Smooth muscle cell of bladder (primary cell): ENCODE results near the gene OR51G1. TPM values are rescaled to one million over a fixed set of nuclear protein-coding genes. Genes with fewer than 3 reads are reported as not detected.

Experiments used
- total RNA-seq: library from RNA; depleted of rRNA; stranded (reverse); fragments of >200 nt; gene quantifications from 2 replicates; pipeline ENCODE4 v1.2.3, GENCODE V29; 2014

OR51G1 gene, protein sequence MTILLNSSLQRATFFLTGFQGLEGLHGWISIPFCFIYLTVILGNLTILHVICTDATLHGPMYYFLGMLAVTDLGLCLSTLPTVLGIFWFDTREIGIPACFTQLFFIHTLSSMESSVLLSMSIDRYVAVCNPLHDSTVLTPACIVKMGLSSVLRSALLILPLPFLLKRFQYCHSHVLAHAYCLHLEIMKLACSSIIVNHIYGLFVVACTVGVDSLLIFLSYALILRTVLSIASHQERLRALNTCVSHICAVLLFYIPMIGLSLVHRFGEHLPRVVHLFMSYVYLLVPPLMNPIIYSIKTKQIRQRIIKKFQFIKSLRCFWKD
- not detected in 2 replicates for total RNA-seq

DNA sequence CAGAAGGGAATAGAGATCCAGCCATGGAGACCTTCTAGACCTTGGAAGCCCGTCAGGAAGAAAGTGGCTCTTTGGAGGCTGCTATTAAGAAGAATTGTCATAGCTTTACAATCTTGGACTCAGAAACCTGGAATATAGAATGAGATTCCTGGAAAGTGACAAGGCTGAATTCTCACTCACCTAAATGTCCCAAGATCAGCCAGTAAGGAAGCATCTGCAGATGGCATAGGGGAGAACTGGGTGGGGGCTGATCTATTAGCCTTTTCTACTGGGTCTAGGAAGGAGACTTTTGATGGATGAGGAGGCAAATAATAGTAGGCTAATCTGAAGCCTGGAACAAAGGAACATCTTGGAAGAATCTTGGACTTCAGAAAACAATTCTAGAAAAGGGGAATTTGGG, at the start of gene OR51G1:
OR51G1 (minus strand) TSS at position 101 of the 400 bp plus-strand sequence; CDS start at position 101, 0 bp downstream.

DNA sequence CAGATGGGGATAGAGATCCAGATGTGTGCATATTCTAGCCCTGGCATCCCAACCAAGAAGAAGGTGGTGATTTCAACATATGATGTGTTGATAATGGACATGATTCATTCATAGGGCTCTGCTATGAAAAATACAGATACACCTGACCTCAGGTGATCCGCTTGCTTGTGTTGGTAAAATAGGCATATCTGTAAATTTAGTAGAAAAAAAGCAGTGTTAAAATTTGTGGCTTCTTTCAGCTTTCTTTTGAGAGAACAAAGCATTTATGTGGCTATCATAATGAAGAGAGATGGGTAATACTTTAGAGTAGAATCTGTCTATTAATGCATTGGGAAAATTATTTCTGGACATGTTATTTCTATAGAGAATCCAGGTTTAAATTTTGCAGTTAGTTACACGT, 31.5 kb upstream of the OR51G1 start, which contains the start of gene OR51A2:
OR51A2 (minus strand) TSS at position 101 of the 400 bp plus-strand sequence; CDS start at position 101, 0 bp downstream.

DNA sequence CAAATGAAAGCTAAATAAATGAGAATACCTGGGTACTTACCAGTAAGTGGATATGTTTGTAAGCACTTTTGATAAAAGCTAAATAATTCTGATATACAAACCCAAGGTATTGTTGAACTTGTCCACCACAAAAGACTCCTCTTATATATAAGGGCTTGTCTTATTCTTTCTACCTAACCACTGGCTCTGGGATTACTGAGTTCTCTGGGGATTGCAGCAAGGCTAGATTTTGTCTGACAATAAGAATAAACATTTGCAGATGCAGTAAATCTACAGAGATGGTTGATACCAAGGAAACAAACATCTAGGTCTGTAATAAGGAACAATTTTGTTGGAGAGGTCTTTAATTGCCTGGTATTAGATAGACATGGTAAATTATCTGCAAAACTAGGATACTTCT, 23.4 kb upstream of the OR51G1 start, which contains the start of gene OR51A4:
OR51A4 (minus strand) TSS at position 101 of the 400 bp plus-strand sequence. CDS start 505 bp downstream, outside the sequence.

DNA sequence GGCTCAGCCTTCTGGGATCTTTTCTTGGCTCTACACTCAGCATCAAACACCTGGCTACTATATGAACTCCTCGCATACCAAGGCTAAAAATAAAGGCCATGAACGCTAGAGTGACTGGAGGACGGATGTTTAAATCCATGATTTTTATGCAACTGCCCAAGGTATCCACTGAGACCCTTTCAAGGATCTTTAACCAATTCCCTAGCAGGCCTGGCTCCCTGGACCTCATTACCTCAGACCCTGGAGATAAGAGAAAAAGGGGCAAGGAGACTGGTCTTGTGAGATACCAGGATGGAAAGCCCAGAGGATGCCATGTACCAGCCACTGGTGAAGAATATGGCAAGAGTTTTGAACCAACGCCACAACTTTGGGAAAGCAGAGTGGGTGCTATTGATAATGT, 4.9 kb downstream of the OR51G1 start, which contains the start of gene OR51G2:
OR51G2 (minus strand) TSS at position 101 of the 400 bp plus-strand sequence. CDS start 3,687 bp downstream, outside the sequence.

DNA sequence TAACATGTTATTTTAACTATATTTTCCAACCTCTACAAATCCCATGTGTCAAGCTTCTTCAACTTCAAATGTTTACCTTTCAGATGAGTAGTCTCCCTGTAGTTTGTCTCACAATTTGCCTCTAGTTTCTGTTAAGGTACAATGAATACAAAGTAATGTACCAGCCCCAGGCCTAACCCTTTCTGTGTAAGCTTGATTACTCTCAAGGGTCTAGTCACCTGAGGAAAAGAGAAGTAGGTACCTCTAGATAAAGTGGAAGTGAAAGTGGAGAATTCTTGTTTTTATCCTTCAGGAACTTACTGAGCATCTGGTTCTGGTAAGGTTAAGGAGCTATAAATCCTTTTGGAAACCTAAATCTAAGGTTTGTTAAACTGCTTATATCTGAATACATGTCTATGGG, 20.7 kb downstream of the OR51G1 start, which contains the start of gene OR51A7:
OR51A7 (plus strand) TSS at position 300 of the 400 bp plus-strand sequence. CDS start 3,587 bp downstream, outside the sequence.

DNA sequence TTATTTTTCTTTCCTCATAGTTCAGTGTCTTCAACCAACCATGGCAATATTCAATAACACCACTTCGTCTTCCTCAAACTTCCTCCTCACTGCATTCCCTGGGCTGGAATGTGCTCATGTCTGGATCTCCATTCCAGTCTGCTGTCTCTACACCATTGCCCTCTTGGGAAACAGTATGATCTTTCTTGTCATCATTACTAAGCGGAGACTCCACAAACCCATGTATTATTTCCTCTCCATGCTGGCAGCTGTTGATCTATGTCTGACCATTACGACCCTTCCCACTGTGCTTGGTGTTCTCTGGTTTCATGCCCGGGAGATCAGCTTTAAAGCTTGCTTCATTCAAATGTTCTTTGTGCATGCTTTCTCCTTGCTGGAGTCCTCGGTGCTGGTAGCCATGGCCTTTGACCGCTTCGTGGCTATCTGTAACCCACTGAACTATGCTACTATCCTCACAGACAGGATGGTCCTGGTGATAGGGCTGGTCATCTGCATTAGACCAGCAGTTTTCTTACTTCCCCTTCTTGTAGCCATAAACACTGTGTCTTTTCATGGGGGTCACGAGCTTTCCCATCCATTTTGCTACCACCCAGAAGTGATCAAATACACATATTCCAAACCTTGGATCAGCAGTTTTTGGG, 42.2 kb downstream of the OR51G1 start, which contains the start of gene OR51T1:
OR51T1 (plus strand) TSS at position 41 of the 641 bp plus-strand sequence; CDS start at position 41, 0 bp downstream.

Other genes starting within 250 kb of the OR51G1 start
- gene OR51E2, start 226.5 kb downstream of the OR51G1 start, total RNA-seq = 0.09 TPM in 1 of 2 replicates, not detected in the other
- not detected in 2 replicates for gene MMP26, start 219.6 kb downstream of the OR51G1 start, total RNA-seq
- not detected in 2 replicates for gene OR51F1, start 154.4 kb downstream of the OR51G1 start, total RNA-seq
- gene OR52R1, start 120.0 kb downstream of the OR51G1 start, total RNA-seq = not detected in 2 replicates
- not detected in 2 replicates for gene OR51F2, start 103.0 kb downstream of the OR51G1 start, total RNA-seq
- gene OR51S1, start 75.1 kb downstream of the OR51G1 start, total RNA-seq = not detected in 2 replicates
- not detected in 2 replicates for gene OR51T1, start 42.4 kb downstream of the OR51G1 start, total RNA-seq
- gene OR51A7, start 20.6 kb downstream of the OR51G1 start, total RNA-seq = not detected in 2 replicates
- not detected in 2 replicates for gene OR51G2, start 5.0 kb downstream of the OR51G1 start, total RNA-seq
- not detected in 2 replicates for gene OR51A4, start 23.3 kb upstream of the OR51G1 start, total RNA-seq
- gene OR51A2, start 31.4 kb upstream of the OR51G1 start, total RNA-seq = not detected in 2 replicates
- gene OR51L1, start 70.5 kb upstream of the OR51G1 start, total RNA-seq = under 0.01 TPM in 1 of 2 replicates, not detected in the other
- gene OR52J3, start 122.2 kb upstream of the OR51G1 start, total RNA-seq = not detected in 2 replicates
- not detected in 2 replicates for gene OR52E2, start 135.3 kb upstream of the OR51G1 start, total RNA-seq
- not detected in 2 replicates for gene OR52E1, start 145.2 kb upstream of the OR51G1 start, total RNA-seq
- not detected in 2 replicates for gene OR52A5, start 214.0 kb upstream of the OR51G1 start, total RNA-seq
- not detected in 2 replicates for gene OR52A1, start 230.4 kb upstream of the OR51G1 start, total RNA-seq